Activated CD8-positive, alpha-beta memory T cell treated with anti-CD3 and anti-CD28 coated beads, Interleukin-2, amount 50 U/mL, for 1 hour (primary cell): ENCODE results near the gene NUDT7.

Source experiments
- DNase-seq: peaks from one replicate; pipeline ENCODE4 v3.0.0-alpha.2; 2020; ENCODE audit errors: extremely low read depth

Gene NUDT7

GRCh38 chr16:77722309-77723107 is at the start of gene NUDT7:
TSS of gene NUDT7 (plus strand) at chr16:77722514. CDS start at chr16:77722583, 69 bp downstream.
- peak; percentile 83 for DNase-seq

- no peak for DNase-seq
Measured at GRCh38 chr16:77674888-77675287, 47.4 kb upstream of the NUDT7 start.

DNA sequence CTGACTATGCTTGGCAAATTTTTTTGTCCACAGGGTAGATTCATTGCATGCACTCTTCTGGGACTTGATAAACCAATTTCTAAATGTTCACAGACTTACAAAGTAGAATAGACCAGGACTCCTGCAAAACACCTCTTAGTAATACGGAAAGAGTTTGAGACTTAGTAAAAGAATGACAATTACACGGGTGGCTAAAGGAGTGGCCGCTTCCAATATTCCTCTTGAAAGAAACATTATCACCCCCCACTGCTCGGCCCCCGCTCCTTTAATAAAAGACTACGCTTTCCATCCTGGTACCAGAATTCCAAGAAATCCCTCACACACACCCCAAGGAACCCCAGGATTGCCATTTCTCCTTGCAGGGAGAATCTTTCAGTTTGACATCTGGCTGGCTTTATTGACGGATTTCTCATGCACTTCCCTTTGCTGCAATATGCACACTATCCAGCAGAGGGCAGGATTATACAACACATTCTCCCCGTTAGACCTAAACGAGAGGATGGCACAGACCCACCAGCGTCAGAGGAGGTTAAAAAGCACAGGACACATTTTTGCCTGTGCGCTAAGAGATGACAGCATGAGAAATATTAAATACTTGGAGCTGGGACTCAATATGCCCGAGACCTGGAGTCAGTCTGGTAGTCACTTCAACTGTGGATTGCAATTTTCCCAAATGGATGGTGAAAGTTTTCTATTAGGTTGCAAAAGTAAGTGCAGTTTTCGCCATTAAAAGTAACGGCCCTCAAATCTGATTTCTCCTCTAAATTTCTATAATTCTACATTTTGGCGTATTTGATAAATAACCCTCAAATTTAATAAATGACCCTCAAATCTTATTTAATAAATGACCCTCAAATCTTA is 46.6 kb upstream of the NUDT7 start:
- DNase-seq = peak; percentile 9

DNA sequence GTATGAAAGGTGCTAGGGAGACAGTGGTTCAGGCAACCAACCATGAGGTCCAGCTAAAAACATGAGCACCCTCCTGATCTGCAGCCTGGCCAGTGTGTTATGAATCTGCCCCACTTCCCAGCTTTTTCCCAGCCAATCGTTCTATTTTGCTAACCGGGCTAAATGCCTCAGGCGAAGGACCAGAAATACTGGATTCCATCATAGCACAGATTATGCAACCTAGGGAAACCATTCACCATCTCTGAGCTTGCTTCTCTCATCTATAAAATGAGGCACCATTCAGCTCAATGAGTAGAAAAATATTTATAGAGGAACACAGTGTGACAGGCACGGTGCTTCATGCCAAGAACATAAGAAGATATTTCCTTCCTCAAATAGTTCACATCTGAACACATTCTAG is 45.2 kb upstream of the NUDT7 start:
- no peak for DNase-seq

DNA sequence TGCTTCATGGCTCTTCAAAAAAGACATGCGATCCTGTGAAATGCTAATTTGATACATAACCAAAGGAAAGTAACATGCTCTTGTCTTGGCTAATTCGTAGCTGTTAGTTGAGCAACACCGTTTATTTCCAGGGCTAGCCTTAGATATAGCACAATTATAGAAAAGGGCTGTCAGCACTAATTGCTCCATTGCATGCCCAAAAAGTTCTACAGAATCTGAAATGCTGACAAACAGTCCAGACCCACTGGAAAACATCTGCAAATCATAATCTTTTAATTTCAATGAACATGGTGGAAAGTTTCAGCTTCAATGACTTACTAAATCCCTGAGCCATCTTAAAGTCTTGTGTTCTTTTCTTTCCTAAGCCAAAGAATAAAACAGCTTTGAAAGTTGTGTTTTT is 42.9 kb upstream of the NUDT7 start:
- DNase-seq = no peak

DNA sequence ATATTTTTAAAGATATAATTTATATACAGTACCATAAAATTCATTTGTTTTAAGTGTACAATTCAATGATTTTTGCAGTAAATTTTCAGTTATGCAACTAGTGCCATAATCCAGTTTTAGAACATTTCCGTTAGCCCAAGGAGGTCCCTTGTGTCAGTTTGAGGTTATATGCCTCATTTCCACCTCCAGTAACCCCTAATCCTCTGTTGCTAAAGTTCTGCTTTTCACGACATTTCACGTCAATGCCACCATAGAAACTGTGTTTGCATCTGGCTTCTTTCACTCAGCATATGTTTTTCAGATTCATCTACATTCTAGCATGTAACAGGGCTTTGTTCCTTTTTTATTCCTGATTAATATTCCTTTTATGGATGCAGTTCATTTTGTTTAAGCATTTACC is 42.4 kb upstream of the NUDT7 start:
- DNase-seq = no peak

DNA sequence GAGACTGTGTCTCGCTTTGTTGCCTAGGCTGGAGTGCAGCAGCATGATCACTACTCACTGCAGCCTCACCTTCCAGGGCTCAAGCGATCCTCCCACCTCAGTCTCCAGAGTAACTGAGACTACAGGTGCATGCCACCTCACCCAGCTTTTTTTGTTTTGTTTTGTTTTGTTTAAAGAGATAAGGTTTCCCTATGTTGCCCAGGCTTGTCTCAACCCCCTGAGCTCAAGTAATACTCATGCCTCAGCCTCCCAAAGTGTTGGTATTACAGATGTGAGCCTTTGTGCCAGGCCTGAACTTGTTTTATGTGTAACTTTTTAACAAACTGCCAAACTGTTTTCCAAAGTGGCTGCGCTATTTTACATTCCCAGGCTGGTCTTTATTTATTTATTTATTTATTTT is 41.8 kb upstream of the NUDT7 start:
- DNase-seq = no peak

GRCh38 chr16:77682586-77682985 is 39.7 kb upstream of the NUDT7 start:
- no peak for DNase-seq

DNA sequence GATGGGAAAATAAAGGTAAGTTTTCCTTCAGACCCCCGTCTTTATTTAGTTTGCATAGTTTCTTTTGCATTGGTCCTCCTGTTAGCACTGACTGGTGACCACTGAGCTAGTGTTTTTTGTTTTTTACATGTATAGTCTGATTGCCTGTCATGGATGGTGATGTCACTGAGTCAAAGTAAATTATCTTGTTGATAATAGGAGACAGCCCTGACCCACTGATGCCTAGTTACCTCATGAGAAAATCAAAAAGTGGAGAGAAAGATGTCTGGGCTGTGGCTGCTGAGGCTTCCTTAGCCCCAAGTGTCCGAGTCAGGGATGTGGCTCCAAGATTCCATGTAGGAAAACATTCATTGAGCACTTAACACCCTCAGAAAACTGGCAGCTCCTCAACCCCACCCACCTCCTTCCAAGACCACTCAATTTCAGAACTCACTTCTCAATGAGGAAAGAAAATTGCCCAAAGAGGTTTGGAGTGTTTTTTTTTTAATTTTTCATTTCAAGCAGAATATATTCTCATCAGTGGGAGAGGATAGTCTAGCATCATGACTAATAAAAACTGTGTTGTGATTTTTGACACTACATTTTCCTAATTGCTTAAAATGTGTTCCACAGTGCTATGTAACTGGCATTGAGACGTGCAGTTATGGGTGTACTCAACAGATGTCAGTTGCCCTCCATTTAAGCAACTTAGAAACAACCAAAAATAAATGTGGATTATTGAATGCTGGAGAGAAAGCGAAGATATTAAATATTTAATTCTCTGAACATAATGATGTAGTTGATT is 38.7 kb upstream of the NUDT7 start:
- no peak for DNase-seq

DNA sequence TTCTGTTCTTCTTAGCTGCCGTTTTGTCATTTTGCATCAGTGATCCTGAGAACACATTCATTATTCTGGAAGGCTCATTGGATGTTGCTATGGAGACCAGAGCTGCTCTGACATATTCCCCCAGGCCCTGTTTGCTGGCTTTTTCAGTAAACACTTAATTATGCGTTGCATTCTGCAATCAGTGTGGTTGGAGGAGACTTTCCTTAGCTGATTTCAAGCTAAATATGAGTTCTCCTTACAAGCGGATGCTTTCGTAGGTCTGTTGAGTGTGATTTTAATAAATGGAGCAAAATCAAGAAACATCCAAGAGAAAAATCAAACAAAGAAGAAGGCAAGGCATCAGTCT is 38.2 kb upstream of the NUDT7 start:
- DNase-seq = no peak

DNA sequence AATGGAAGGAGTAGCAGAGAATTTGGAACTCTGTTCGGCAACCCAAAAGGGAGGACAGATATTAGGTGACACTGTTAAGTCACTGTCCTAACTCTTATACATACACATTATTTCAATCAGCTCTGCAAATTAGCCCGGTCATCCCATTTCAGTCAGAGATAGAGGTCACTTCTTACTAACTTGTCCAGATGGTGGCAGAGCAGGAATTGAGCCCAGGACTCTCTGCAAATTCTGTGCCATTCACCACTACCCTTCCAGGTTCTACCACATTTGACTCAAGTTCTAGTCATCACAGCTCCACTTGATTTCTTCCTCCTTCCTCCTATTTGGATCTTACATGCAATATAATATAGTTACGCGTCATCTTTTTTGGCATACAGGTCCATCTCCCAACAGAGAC is 35.9 kb upstream of the NUDT7 start:
- DNase-seq = no peak

GRCh38 chr16:77689971-77690370 is 32.3 kb upstream of the NUDT7 start:
- no peak for DNase-seq

DNA sequence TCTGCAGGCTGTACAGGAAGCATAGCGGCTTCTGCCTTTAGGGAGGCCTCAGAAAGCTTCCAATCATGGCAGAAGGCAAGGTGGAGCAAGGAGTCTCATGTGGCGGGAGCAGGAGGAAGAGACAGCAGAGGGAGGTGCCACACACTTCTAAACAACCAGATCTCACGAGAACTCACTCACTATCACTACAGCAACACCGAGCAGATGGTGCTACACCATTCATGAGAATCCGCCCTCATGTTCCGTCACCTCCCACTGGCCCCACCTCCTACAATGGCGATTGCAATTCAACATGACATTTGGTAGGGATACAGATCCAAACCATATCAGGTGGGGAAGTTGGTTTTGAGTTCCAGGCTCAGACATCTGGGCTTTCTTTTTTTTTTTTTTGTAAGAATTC is 31.9 kb upstream of the NUDT7 start:
- no peak for DNase-seq

- DNase-seq = no peak
Measured at GRCh38 chr16:77692612-77693011, 29.7 kb upstream of the NUDT7 start.

- no peak for DNase-seq
Measured at GRCh38 chr16:77696149-77696548, 26.2 kb upstream of the NUDT7 start.

DNA sequence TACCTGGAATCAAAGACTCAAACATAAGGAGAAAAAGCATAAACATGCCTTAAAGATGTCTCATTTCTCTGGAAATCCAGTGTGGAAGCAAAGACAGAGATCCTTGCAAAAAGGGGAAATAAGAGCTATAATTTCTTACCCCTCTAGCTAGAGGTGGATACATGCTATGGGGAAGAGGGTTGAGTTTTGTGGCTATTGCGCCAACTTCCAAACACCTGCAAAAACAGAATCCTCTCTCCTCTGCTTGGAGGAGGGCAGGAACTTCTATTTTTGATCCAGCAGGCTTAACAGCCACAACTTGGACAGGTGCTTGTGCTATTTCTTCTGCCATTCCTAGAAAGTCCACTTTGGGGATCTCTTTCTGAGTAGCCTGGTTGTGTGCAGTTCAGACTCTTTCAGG is 21.5 kb upstream of the NUDT7 start:
- DNase-seq = no peak

DNA sequence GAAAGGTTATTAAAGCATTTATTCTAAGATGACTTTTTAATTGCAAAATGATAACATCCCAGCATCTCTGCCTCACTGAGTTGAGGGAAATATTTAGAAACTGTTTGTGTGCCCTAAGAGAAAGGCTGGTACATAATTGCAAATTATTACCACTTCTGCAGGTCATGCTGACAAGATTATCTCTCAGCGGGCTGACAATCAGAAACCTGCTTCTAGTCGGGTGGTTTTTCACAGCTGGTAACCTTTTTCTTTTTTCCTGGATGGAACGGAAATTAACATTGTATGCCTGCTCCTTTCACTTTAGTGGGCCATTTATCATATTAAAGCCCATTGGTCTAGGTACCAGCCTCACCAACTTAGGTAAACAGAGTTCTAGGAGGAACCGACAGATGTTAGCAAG is 17.0 kb upstream of the NUDT7 start:
- no peak for DNase-seq

DNA sequence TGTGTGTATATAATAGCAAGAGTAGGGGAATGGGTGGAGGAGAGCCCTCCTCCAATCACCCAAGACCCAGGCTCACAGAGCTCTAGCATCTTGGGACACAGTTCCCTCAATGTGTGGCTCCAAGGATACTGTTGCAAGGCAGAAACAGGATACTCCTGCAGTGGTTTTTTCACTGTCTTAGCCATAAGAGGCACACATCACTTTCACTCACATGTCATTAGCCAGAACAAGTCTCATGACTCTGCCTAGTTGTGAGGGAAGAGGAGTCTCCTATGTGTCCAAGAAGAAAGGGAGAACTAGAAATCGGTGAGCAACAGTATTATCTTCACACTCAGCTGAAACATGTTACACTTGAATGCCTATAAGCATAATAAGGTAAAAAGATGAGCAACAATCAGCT is 11.1 kb upstream of the NUDT7 start:
- no peak for DNase-seq

GRCh38 chr16:77711775-77712174 is 10.5 kb upstream of the NUDT7 start:
- DNase-seq = no peak

- DNase-seq = no peak
Measured at GRCh38 chr16:77715145-77715544, 7.2 kb upstream of the NUDT7 start.

GRCh38 chr16:77721752-77722308 is 484 bp upstream of the NUDT7 start:
- no peak for DNase-seq

GRCh38 chr16:77723108-77723514 is 797 bp downstream of the NUDT7 start:
- DNase-seq = no peak
